Daoy (cell line): Measurements from ENCODE around the gene GABARAPL1. TPM values are rescaled to one million over a fixed set of nuclear protein-coding genes. Genes with fewer than 3 reads are reported as not detected.
A peak's percentile ranks its signal among the peaks of the same experiment; 100 is the strongest.

ENCODE experiments used
- DNase-seq: peaks from one replicate; pipeline ENCODE4 v3.0.0-alpha.2; 2015; ENCODE audit warnings: low read depth
- total RNA-seq: library from RNA; depleted of rRNA; stranded (reverse); fragments of >200 nt; shearing (Covaris generic); gene quantifications from 2 replicates; pipeline ENCODE4 v1.2.3, GENCODE V29; 2014; rRNA removed

The GABARAPL1 gene
- total RNA-seq, 1 experiment from 2014 or later = 14.5 TPM

DNA sequence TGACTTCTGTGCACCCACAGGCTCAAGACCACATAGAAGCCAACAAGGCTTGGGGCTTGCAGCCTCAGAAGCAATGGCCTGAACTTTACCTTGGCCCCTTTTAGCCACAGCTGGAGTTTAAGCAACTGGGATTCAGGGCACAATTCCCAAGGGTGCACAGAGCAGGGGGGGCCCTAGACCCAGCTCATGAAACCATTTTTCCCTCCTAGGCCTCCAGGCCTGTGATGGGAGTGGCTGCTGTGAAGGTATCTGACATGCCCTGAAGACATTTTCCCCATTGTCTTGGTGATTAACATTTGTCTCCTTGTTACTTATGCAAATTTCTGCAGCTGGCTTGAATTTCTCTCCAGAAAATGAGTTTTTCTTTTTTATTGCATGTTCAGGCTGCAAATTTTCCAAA, 21.9 kb downstream of the GABARAPL1 start:
- no peak for DNase-seq

DNA sequence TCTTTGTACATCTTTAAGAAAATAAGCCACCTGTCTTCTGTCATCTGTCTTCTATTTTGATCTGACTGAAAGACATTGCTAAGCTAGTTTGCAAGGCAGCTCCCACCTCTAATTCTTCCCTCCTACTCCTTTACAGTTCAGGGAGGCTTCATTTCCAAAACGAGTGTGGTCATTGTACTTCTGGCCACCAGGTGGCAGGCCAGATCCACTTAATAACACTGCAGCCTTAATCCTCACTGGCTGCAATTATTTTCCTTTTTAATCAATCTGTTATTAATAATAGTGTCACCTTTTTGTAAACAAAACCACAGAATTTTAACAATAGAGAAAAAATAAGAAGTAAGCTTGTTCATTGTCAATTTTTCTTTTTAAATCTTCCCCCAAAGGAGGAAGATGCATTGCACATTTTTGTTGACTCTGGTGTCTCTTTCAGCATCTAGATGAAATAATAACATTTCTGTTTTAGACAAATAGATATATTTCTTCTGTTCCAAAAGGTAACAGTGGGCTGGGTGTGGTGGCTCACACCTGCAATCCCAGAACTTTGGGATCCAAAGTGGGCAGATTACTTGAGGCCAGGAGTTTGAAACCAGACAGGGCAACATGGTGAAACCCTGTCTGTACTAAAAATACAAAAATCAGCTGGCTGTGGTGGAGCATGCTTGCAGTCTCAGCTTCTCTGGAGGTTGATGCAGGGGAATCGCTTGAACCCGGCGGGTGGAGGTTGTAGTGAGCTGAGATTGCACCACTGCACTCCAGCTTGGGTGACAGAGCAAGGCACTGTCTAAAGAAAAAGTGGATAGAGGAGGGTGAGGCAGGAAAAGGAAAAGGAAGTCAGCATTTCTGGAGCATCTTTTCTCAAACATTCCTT, 23.3 kb downstream of the GABARAPL1 start:
- DNase-seq = peak; percentile 21

DNA sequence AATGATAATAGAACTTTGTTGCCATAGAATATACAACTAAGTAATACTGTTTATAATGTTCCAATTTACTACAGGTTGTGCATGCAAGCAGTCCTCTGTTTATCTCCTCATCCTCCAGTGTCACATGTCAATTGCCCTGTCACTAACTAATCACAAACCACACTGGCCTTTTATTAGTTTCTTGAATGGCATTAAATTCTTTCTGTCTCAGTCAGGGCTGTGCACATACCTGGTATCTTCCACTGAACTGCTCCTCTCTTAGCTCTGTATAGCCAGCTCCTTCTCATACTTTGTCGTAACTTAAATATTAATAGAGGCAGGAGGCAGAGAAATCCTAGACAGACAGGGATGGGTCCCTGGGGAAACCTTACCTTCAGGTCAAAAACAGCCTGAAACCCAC, 24.0 kb downstream of the GABARAPL1 start:
- DNase-seq = no peak

DNA sequence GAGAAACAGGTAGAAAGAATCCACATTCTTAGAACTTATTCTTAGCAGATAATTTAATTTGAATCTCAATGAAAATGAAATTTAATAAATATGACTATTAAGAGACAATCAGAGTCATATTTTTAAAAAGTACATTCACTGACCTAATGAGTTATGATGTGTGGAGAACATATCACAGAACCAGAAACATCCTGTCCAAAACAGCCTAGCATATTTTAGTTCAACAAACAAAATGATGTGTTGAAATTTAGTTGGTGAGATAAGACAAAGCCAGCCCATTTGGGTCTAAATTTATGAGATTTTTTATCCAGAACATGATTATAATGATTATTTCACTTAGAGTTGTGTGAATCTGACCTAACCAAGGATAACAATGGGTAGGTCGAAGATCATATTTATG, 25.8 kb downstream of the GABARAPL1 start:
- no peak for DNase-seq

DNA sequence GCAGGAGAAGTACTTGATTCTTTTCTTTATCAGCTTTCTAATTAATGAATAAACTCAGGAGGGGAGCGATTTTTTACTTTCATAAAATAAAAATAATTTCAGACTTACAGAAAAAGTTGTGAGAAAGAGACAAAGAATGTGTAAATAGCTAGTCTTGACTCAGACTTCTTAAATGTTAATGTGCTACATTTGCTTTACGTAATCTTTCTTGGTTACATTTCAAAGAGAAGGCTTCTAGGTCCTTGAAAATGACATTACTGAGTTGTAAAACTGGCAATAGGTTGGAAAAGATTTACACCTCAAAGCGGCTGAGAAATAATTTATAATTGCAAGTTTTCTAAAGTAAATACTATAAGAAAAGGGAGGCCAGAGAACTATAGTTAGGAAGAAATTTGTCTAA, 28.6 kb downstream of the GABARAPL1 start:
- DNase-seq = no peak

DNA sequence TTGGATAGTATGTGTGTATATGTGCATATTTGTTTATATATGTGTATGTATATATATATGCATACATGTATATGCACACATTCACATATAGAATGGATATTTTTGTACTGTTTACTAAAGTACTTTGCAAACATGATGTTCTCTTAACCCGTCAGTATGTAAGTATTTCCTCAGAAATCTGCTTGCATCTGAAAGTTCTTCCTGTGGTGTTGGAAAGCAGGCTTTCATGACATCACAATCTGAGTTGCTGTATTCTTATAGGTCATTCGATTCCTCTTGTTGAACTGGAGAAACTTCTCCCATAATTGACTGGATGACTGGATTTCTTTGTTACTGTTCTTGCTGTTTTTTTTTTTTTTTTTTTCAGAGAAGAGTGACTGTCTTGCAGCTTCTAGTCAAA, 29.1 kb downstream of the GABARAPL1 start:
- DNase-seq = no peak

DNA sequence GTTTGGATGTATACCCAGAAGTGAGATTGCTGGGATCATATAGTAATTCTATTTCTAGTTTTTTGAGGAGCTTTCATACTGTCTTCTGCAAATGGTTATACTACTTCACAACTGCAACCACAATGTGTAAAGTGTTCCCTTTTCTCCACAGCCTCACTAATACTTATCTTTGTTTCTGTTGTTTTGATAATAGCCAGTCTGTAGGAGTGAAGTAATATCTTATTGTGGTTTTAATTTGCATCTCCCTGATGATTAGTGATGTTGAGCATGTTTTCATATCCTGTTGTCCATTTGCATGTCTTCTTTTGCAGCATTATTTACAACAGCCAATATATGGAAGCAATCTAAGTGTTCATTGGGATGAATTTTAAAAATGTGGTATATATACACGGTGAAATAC, 29.9 kb downstream of the GABARAPL1 start:
- DNase-seq = no peak

DNA sequence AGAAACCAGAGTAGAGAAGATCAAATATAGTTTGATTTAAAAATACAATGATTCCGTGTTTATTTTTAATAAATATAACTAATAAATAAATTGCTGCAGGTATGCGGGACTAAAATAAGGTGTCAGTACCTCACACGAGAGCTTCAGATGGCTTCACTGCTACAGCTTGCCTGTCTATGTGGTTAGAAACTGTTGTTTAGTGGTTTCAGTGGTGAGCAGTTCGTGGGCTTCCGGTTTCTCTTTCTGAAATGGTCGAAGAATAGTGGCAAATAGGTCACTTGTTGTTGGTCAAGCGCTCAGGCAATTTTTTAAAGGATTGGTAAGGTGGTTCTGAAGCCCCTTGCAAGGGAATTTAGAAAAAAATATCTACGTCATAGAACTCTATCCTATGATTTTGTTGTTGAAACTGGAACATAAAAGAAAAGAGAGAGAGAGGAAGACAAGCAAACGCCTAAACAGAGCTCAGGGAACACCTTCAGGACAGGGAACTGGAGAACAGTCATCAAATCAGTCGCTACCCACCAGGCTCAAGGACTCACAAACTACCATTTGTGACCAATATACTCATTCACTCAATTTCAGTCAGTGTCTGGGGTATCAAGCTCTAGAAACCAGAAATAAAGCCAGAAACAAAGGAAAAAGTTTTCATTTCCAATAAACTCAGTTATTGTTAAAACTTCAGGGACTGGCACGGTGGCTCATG, 31.3 kb downstream of the GABARAPL1 start:
- peak; percentile 4 for DNase-seq

DNA sequence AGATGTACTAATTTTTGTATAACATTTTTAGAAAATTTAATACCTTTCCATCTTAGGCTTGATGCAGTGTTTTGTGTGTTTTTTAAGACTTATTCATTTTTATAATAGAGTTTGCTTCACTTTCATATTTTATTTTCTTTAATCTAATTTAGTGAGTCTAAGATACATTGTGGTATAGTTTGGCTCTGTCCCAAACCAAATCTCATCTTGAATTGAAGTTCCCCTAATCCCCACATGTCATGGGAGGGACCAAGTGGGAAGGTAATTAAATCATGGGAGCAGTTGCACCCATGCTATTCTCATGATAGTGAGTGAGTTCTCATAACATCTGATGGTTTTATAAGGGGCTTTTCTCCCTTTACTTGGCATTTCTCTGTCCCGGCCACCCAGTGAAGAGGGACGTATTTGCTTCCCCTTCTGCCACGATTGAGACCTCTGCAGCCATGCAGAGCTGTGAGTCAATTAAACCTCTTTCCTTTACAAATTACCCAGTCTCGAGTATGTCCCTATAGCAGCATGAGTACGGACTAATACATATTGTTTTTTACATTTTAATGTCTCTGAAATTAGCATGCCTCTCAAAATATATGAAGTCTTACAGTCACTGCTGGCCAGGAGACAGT, 34.9 kb downstream of the GABARAPL1 start:
- no peak for DNase-seq

DNA sequence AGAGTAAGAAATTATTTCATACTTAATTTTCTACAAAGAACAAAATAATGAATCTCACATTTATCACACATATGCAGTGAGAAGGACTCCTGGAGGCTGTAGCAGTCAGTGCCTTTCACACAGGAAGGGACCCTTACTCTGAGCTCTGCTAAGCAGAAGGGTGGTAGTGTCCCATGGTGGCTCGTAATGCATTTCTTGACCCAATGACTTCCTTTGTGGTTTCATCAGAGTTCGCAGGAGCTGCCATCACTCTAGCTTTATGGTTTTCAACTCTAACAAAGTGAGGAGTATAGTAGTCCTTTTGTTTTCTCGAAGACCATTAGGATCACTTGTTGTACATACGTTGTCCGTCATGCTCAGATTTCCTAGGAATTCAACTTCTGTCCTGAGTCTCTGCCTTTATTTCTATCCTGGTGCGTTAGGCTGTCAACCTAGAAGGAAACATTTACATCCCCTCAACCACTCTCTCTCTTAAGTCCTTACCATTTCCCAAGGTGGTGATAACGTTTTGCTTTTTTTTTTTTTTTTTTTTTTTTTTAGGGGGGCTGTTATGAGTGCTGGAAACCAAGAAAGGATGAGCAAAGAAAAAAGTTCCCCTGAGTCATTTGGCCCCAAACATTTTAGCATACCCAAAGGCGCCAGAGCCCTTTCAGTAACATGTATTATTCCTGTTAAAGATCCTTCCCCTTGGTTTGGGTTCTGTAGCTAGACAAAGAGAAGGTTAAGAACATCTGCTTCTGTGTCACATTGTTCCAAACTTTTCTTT, 37.2 kb downstream of the GABARAPL1 start:
- DNase-seq = no peak

DNA sequence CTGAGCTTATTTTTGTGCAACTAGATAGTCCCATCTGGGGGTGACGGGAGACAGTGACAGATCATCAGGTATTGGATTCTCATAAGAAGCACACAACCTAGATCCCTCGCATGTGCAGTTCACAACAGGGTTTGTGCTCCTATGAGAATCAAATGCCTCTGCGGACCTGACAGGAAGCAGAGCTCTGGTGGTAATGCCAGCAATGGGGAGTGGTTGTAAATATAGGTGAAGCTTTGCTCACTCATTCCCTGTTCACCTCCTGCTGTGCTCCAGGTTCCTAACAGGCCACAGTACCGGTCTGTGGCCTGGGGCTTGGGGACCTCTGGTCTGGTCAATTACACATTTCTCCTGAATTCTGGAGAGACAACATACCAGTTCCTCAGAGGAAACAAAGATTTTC, 39.0 kb downstream of the GABARAPL1 start:
- DNase-seq = no peak

DNA sequence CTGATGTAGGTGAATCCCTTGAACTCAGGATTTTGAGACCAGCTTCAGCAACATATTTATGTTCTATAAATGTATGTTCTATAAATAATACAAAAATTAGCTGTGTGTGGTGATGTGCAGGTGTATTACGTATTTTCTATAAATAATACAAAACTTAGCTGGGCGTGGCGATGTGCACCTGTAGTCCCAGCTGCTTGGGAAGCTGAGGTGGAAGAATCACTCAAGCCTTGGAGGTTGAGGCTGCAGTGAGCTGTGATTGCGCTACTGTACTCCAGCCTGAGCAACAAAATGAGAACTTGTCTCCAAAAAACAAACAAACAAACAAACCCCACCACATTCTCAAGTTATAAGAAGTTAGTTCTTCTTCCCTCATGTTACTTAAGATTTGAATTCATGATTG, 39.5 kb downstream of the GABARAPL1 start:
- DNase-seq = no peak

DNA sequence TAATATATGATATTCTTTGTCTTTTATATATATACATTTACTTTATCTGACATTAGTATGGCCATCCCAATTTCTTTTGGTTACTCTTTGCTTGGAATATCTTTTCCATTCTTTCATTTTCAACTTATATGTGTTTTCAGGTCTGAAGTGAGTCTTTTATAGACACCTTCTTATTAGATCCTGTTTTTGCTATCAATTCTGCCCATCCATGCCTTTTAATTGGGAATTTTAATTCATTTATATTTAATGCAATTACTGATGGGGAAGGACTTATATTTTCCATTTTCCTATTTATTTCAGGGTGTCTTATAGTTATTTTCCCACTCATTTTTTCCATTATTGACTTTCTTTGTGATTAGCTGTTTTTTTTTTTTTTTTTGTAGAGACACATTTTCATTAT, 43.4 kb downstream of the GABARAPL1 start:
- no peak for DNase-seq

DNA sequence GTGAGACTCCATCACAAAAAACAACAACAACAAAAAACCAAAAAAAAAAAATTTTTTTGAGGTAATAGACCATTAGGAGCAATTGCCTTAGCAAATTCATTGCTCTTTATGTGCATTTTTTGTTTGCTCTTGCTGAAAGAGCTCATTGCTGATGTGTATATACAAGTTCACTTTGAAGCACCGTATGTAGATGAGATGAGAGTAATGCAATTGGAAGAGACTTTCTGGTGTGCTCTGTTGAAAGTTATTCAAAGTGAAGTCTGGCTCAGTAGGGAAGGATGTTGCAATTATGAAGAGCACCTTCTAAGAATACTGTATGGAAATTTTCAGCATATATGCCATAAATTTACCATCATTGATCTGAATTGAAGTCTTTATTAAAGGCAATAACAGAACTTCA, 48.2 kb downstream of the GABARAPL1 start:
- DNase-seq = no peak

DNA sequence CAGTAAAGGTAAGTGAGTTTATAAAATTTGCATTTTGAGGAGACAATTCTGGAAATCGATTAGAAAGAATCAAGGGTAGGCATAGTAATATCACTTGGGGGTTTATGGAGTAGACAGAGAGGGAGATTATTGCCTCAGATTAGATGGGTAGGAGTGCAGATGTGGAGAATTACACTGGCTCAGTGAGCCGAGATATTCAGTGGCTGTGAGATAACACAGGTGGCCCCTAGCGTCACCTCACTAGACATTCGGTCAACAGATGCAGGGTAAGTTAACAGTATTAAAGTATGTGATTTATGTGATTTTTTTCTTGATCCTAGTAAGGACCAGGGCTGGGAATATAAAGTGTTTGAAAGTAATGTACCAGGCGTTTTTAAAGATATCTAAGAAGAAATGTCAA, 55.4 kb downstream of the GABARAPL1 start:
- DNase-seq = no peak

DNA sequence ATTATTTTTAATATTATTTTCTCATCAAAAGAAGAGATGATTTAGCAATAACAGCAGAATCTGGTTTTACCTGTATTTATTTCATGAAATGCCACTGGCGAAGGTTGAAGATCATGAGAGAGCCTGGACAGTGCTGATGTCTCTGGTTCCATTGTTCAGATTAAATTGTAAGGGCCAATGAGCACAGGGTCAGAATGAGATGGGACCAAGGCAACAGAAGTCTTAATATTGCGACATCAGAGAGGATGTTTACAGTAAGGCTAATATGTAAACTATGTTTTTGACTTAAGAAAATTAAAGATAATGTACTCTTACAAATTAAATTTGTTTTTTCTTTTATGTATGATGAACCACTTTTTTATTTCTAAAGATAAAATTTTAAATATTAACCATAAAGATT, 59.8 kb downstream of the GABARAPL1 start:
- no peak for DNase-seq

Other genes starting within 250 kb of the GABARAPL1 start
- not detected in 2 replicates for gene CLEC12A, start 241.5 kb upstream of the GABARAPL1 start, total RNA-seq
- gene CLEC1B, start 213.8 kb upstream of the GABARAPL1 start, total RNA-seq = not detected in 2 replicates
- not detected in 2 replicates for gene CLEC12B, start 202.2 kb upstream of the GABARAPL1 start, total RNA-seq
- gene CLEC9A, start 182.2 kb upstream of the GABARAPL1 start, total RNA-seq = not detected in 2 replicates
- gene CLEC1A, start 113.9 kb upstream of the GABARAPL1 start, total RNA-seq = 0.06 TPM in 1 of 2 replicates, not detected in the other
- gene CLEC7A, start 82.7 kb upstream of the GABARAPL1 start, total RNA-seq = not detected in 2 replicates
- gene OLR1, start 40.7 kb upstream of the GABARAPL1 start, total RNA-seq = 0.06 TPM in 1 of 2 replicates, not detected in the other
- gene TMEM52B, start 33.8 kb upstream of the GABARAPL1 start, total RNA-seq = 0.57 and 1.8 TPM in 2 replicates
- gene KLRD1, start 95.0 kb downstream of the GABARAPL1 start, total RNA-seq = 0.29 TPM in 1 of 2 replicates, not detected in the other
- gene KLRK1, start 177.2 kb downstream of the GABARAPL1 start, total RNA-seq = not detected in 2 replicates
- gene KLRC4, start 196.9 kb downstream of the GABARAPL1 start, total RNA-seq = not detected in 2 replicates
- not detected in 2 replicates for gene KLRC3, start 207.7 kb downstream of the GABARAPL1 start, total RNA-seq
- gene KLRC2, start 223.1 kb downstream of the GABARAPL1 start, total RNA-seq = 0.89 and 0.97 TPM in 2 replicates
- not detected in 2 replicates for gene KLRC1, start 240.5 kb downstream of the GABARAPL1 start, total RNA-seq